ENCODE results near the gene CPEB1. TPM values are rescaled to one million over a fixed set of nuclear protein-coding genes. Genes with fewer than 3 reads are reported as not detected.

The CPEB1 gene
- total RNA-seq, 4 donors from 2014 or later: 0.13 to 4.0 (median 1.4) TPM

- intact Hi-C loops (cut with DNase I): no loop called here
- H3K36me3 ChIP-seq: no peaks in the 10 kb centered on the region
- no peaks in the 10 kb centered on the region for H3K9me3 ChIP-seq
- TF ChIP-seq, protein P1, sequence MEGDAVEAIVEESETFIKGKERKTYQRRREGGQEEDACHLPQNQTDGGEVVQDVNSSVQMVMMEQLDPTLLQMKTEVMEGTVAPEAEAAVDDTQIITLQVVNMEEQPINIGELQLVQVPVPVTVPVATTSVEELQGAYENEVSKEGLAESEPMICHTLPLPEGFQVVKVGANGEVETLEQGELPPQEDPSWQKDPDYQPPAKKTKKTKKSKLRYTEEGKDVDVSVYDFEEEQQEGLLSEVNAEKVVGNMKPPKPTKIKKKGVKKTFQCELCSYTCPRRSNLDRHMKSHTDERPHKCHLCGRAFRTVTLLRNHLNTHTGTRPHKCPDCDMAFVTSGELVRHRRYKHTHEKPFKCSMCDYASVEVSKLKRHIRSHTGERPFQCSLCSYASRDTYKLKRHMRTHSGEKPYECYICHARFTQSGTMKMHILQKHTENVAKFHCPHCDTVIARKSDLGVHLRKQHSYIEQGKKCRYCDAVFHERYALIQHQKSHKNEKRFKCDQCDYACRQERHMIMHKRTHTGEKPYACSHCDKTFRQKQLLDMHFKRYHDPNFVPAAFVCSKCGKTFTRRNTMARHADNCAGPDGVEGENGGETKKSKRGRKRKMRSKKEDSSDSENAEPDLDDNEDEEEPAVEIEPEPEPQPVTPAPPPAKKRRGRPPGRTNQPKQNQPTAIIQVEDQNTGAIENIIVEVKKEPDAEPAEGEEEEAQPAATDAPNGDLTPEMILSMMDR (IDR thresholded peaks at IDR 0.05): no peak
- TF ChIP-seq POLR2A (IDR thresholded peaks at IDR 0.05): no peak
- 59 to 62% methylated on average over 3 of the region's 3 CpGs for WGBS, 2 donors
- H3K27me3 ChIP-seq: peaks cover 0 to 91% (median 16%) of the 10 kb centered on the region in 4 donors
- no peak overlapping the region for H3K4me3 ChIP-seq
- H3K4me1 ChIP-seq: peaks cover 12 to 31% (median 15%) of the 10 kb centered on the region in 3 donors
- no peak for DNase-seq
- H3K27ac ChIP-seq: no peak overlapping the region
These were observed 3.2 kb downstream of the CPEB1 start for GRCh38 chr15:82643992-82644391.

DNA sequence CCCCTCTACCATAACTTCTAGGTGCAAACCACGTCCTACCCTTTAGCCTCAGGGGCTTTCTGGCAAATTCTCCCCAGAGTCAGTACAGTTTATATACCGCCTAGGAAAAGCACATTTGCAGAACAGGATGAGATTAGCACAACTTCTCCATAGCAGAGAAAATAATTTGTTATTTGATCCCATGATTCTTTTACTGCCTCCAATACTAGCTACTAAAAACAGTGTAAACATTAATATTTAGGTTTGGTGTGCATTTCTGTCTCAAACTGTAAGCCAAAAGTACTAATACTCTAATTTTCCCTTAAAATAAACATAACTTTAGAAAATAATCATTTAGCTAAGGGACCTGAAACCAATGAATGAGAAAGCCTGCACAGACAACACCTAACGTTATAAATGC is 4.5 kb downstream of the CPEB1 start:
- Histone ChIP-seq H3K36me3 (no peaks in the 10 kb centered on the region), H3K9me3 (no peaks in the 10 kb centered on the region), H3K4me1 (peaks cover 12 to 21% (median 14%) of the 10 kb centered on the region in 3 donors), H3K27me3 (peaks cover 0 to 84% (median 14%) of the 10 kb centered on the region in 4 donors), H3K4me3 (no peak overlapping the region), H3K27ac (no peak overlapping the region)
- TF ChIP-seq, protein P1 (IDR thresholded peaks at IDR 0.05): no peak
- no peak for TF ChIP-seq POLR2A (IDR thresholded peaks at IDR 0.05)
- no peak for DNase-seq
- intact Hi-C loops (cut with DNase I): no loop called here
- 34 to 51% methylated on average over 3 of the region's 3 CpGs for WGBS, 2 donors

GRCh38 chr15:82641129-82641798 is 5.9 kb downstream of the CPEB1 start:
- no peak overlapping the region for H3K4me3 ChIP-seq
- no peak overlapping the region for H3K27ac ChIP-seq
- no peak for DNase-seq
- no peaks in the 10 kb centered on the region for H3K9me3 ChIP-seq
- TF ChIP-seq POLR2A (IDR thresholded peaks at IDR 0.05): no peak
- TF ChIP-seq, protein P1 (IDR thresholded peaks at IDR 0.05): no peak
- peaks cover 0 to 73% (median 2%) of the 10 kb centered on the region in 4 donors for H3K27me3 ChIP-seq
- intact Hi-C loops (cut with DNase I): no loop called here
- H3K36me3 ChIP-seq: no peaks in the 10 kb centered on the region
- WGBS, 2 donors: 27 to 30% methylated on average over 2 of the region's 2 CpGs
- peaks cover 2 to 7% (median 2%) of the 10 kb centered on the region in 3 donors for H3K4me1 ChIP-seq

GRCh38 chr15:82640672-82641071 is 6.5 kb downstream of the CPEB1 start:
- 65 to 67% methylated on average over 3 of the region's 3 CpGs for WGBS, 2 donors
- peaks cover 0 to 67% (median 2%) of the 10 kb centered on the region in 4 donors for H3K27me3 ChIP-seq
- intact Hi-C loops (cut with DNase I): no loop called here

DNA sequence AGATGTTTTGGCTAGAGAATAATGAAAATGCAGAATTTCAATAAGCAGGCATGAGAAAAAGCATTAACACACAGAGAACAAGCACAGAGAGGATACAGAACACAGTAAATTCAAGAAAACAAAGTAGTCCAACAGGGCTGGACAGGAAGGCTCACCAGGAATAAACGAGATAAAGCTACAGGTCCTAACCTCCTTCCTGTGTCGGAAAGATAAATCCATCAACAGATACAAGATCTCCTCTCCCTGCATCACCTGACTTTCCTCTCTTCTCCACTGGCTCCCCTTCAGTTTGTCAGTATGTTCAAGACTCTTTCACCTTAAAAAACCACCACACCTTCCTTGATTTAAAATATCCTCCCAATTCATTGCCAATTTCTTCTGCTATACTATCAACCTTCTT is 11.4 kb downstream of the CPEB1 start:
- Histone ChIP-seq H3K4me3 (no peak overlapping the region), H3K9me3 (no peaks in the 10 kb centered on the region), H3K27ac (no peak overlapping the region), H3K27me3 (peaks cover 0 to 23% (median 0%) of the 10 kb centered on the region in 4 donors), H3K36me3 (no peaks in the 10 kb centered on the region), H3K4me1 (no peaks in the 10 kb centered on the region)
- TF ChIP-seq, protein P1 (IDR thresholded peaks at IDR 0.05): no peak
- TF ChIP-seq POLR2A (IDR thresholded peaks at IDR 0.05): no peak
- DNase-seq: no peak
- intact Hi-C loops (cut with DNase I): no loop called here
- 32 to 42% methylated on average over 2 of the region's 2 CpGs for WGBS, 2 donors

More at GRCh38 chr15:82640672-82641071, 6.5 kb downstream of the CPEB1 start:
- Histone ChIP-seq H3K9me3 (no peaks in the 10 kb centered on the region), H3K4me3 (no peak overlapping the region), H3K36me3 (no peaks in the 10 kb centered on the region), H3K27ac (no peak overlapping the region), H3K4me1 (peaks cover 0 to under 1% (median 0%) of the 10 kb centered on the region in 3 donors)
- no peak for DNase-seq
- no peak for TF ChIP-seq POLR2A (IDR thresholded peaks at IDR 0.05)
- TF ChIP-seq, protein P1 (IDR thresholded peaks at IDR 0.05): no peak

Data from esophagus squamous epithelium (tissue), 5 donors.